ENCODE measurements around the gene ETV5. TPM values are rescaled to one million over a fixed set of nuclear protein-coding genes. Genes with fewer than 3 reads are reported as not detected.
A peak's percentile ranks its signal among the peaks of the same experiment; 100 is the strongest.
"Not testable (repeated sequence)": the region's sequence is repeated elsewhere in the genome, so short reads cannot be mapped to it uniquely, and the experiment has no call there.

ETV5 gene
- total RNA-seq, 1 donor from 2014 or later, result 22.9 TPM

DNA sequence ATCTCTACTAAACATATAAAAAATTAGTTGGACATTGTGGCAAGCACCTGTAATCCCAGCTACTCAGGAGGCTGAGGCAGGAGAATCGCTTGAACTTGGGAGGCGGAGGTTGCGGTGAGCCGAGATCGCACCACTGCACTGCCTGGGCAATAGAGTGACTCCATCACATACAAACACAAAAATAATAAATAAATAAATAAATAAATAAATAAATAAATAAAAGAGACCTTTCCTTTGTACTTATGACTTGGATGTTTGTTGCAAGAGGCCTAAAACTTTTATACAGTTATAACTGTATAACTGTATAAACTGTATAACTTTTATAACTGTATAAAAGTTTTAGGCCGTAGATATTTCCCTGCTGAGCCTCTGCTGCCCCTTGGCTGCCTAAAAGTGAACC, 87.6 kb downstream of the ETV5 start:
- H3K4me1 Mint-ChIP-seq (ENCODE audit: low read depth), result peaks cover 26% of the 10 kb centered on the region
- not testable (repeated sequence) for H3K9me3 Mint-ChIP-seq (ENCODE audit: low read depth); H3K27me3 Mint-ChIP-seq (ENCODE audit: low read depth); H3K4me3 Mint-ChIP-seq (ENCODE audit: unreplicated experiment); H3K36me3 Mint-ChIP-seq (ENCODE audit: low read depth); DNase-seq (ENCODE audit: low spot score)
- H3K27ac Mint-ChIP-seq (ENCODE audit: unreplicated experiment), result peak overlapping the region; percentile 69
- TF ChIP-seq, protein P1, sequence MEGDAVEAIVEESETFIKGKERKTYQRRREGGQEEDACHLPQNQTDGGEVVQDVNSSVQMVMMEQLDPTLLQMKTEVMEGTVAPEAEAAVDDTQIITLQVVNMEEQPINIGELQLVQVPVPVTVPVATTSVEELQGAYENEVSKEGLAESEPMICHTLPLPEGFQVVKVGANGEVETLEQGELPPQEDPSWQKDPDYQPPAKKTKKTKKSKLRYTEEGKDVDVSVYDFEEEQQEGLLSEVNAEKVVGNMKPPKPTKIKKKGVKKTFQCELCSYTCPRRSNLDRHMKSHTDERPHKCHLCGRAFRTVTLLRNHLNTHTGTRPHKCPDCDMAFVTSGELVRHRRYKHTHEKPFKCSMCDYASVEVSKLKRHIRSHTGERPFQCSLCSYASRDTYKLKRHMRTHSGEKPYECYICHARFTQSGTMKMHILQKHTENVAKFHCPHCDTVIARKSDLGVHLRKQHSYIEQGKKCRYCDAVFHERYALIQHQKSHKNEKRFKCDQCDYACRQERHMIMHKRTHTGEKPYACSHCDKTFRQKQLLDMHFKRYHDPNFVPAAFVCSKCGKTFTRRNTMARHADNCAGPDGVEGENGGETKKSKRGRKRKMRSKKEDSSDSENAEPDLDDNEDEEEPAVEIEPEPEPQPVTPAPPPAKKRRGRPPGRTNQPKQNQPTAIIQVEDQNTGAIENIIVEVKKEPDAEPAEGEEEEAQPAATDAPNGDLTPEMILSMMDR (IDR thresholded peaks at IDR 0.05), result peak; percentile 55

DNA sequence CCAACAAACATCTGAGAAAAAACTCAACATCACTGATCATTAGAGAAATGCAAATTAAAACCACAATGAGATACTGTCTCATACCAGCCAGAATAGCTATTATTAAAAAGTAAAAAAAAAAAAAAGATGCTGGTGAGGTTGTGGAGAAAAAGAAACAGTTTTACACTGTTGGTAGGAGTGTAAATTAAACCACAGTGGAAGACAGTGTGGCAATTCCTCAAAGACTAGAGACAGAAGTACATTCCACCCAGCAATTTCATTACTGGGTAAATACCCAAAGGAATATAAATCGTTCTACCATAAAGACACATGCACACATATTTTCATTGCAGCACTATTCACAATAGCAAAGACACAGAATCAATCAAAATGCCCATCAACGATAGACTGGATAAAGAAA, 89.6 kb downstream of the ETV5 start:
- DNase-seq (ENCODE audit: low spot score); H3K4me3 Mint-ChIP-seq (ENCODE audit: unreplicated experiment); H3K9me3 Mint-ChIP-seq (ENCODE audit: low read depth); H3K27ac Mint-ChIP-seq (ENCODE audit: unreplicated experiment); H3K36me3 Mint-ChIP-seq (ENCODE audit: low read depth); H3K27me3 Mint-ChIP-seq (ENCODE audit: low read depth): not testable (repeated sequence)
- peaks cover 16% of the 10 kb centered on the region for H3K4me1 Mint-ChIP-seq (ENCODE audit: low read depth)

DNA sequence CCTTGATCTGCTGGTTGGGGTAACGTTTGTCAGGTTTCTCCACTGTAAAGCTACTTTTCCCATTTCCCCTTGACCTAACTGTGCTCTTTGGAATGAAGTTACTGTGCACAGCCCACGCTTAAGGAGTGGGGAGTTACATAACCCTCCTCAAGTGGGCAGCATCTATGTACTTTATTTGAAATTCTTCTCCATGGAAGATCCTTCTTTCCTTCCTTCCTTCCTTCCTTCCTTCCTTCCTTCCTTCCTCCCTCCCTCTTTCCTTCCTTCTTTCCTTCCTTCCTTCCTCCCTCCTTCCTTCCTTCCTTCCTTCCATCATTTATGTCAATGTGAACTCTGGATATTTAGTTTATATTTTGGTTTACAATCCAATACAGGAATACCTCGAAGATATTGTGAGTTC, 94.0 kb downstream of the ETV5 start:
- peaks cover 7% of the 10 kb centered on the region for H3K9me3 Mint-ChIP-seq (ENCODE audit: low read depth)
- H3K27me3 Mint-ChIP-seq (ENCODE audit: low read depth), result peaks cover 4% of the 10 kb centered on the region

DNA sequence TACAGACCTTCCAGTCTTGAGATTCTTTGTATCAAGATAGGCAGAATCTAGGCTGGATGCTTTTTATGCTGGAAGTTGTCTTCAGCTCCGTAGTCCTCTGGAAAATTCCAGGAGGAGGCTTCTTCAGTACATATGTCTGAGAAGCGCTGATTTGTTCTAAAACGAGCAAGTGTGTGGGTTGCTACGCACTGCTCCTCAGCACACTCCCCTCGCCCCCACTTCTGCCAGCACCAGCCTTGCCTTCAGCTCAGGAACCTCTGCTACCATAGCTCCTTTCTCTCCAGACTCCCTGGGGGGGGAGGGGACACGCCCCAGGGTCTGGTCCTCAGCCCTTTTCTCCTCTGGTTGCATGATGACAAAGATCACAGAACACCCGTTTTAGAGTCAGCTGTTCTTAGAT, 95.6 kb downstream of the ETV5 start:
- peaks cover 4% of the 10 kb centered on the region for H3K27me3 Mint-ChIP-seq (ENCODE audit: low read depth)
- H3K36me3 Mint-ChIP-seq (ENCODE audit: low read depth), result no peaks in the 10 kb centered on the region
- H3K4me1 Mint-ChIP-seq (ENCODE audit: low read depth), result no peaks in the 10 kb centered on the region
- no peak for DNase-seq (ENCODE audit: low spot score)
- no peak overlapping the region for H3K27ac Mint-ChIP-seq (ENCODE audit: unreplicated experiment)
- TF ChIP-seq, protein P1 (IDR thresholded peaks at IDR 0.05), result no peak
- H3K4me3 Mint-ChIP-seq (ENCODE audit: unreplicated experiment), result no peak overlapping the region
- peaks cover 7% of the 10 kb centered on the region for H3K9me3 Mint-ChIP-seq (ENCODE audit: low read depth)

More for the DNA sequence above, 94.0 kb downstream of the ETV5 start:
- no peak overlapping the region for H3K27ac Mint-ChIP-seq (ENCODE audit: unreplicated experiment)
- TF ChIP-seq, protein P1 (IDR thresholded peaks at IDR 0.05), result no peak
- no peaks in the 10 kb centered on the region for H3K36me3 Mint-ChIP-seq (ENCODE audit: low read depth)
- no peaks in the 10 kb centered on the region for H3K4me1 Mint-ChIP-seq (ENCODE audit: low read depth)
- H3K4me3 Mint-ChIP-seq (ENCODE audit: unreplicated experiment), result no peak overlapping the region
- no peak for DNase-seq (ENCODE audit: low spot score)

DNA sequence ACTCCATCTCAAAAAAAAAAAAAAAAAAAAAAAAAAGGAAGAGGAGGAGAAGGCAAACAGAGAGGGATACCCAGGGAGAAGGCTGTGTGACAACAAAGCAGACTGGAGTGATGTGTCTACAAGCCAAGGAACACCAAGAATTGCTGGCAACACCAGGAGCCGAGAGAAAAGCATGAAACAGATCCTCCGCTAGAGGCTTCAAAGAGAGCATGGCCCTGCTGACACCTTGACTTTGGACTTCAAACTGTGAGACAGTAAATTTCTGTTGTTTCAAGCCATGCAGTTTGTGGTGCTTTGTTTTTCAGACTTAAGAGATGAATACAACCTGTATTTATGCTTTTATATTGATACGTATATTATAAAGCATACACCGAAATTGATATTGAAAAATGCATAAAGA, 96.8 kb downstream of the ETV5 start:
- TF ChIP-seq, protein P1 (IDR thresholded peaks at IDR 0.05), result no peak
- peaks cover 4% of the 10 kb centered on the region for H3K27me3 Mint-ChIP-seq (ENCODE audit: low read depth)
- no peak overlapping the region for H3K27ac Mint-ChIP-seq (ENCODE audit: unreplicated experiment)
- H3K9me3 Mint-ChIP-seq (ENCODE audit: low read depth), result peaks cover 7% of the 10 kb centered on the region
- H3K4me3 Mint-ChIP-seq (ENCODE audit: unreplicated experiment), result no peak overlapping the region
- no peak for DNase-seq (ENCODE audit: low spot score)
- H3K4me1 Mint-ChIP-seq (ENCODE audit: low read depth), result no peaks in the 10 kb centered on the region
- no peaks in the 10 kb centered on the region for H3K36me3 Mint-ChIP-seq (ENCODE audit: low read depth)

DNA sequence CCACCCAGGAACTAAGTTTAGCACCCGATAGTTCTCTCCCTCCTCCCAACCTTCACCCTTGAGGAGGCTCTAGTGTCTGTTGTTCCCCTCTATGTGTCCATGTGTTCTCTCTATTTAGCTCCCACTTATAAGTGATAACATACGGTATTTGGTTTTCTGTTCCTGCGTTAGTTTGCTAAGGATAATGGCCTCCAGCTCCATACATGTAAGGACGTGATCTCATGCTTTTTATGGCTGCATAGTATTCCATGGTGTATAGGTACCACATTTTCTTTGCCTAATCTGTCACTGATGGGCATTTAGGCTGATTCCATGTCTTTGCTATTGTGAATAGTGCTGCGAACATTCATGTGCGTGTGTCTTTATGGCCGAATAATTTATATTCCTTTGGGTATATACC, 104.2 kb downstream of the ETV5 start:
- H3K4me3 Mint-ChIP-seq (ENCODE audit: unreplicated experiment), result no peak overlapping the region
- no peak for DNase-seq (ENCODE audit: low spot score)
- H3K27me3 Mint-ChIP-seq (ENCODE audit: low read depth), result peaks cover 15% of the 10 kb centered on the region
- TF ChIP-seq, protein P1 (IDR thresholded peaks at IDR 0.05), result no peak
- no peaks in the 10 kb centered on the region for H3K9me3 Mint-ChIP-seq (ENCODE audit: low read depth)
- H3K4me1 Mint-ChIP-seq (ENCODE audit: low read depth), result no peaks in the 10 kb centered on the region
- no peaks in the 10 kb centered on the region for H3K36me3 Mint-ChIP-seq (ENCODE audit: low read depth)
- H3K27ac Mint-ChIP-seq (ENCODE audit: unreplicated experiment), result no peak overlapping the region

Data from chondrocyte (in vitro differentiated cells).